Left colon (tissue), 2 donors: ENCODE measurements around the gene CCNB1IP1. TPM values are rescaled to one million over a fixed set of nuclear protein-coding genes. Genes with fewer than 3 reads are reported as not detected.
"Not testable (repeated sequence)": the region's sequence is repeated elsewhere in the genome, so short reads cannot be mapped to it uniquely, and the experiment has no call there.

ENCODE experiments used
- ATAC-seq: fragments of 200-7000 bp; cut with Tn5 transposase; one replicate; pipeline ENCODE4 v1.9.1; 2020; ENCODE audit warnings: mild to moderate bottlenecking, moderate library complexity
- DNase-seq, 2 donors: peaks; one replicate each; pipeline ENCODE4 v3.0.0-alpha.2; 2020
- intact Hi-C, 2 donors: fragments of 100-400 bp; cut with DNase I in 1 of 2; cut with micrococcal nuclease in 1 of 2; formaldehyde crosslinking; loops; one replicate each; pipeline versions ENCODE4 v1.11.2 to v1.14.0; 2022; cut with DNase I, micrococcal nuclease
- total RNA-seq, 2 donors: library from RNA; stranded (reverse); fragmentation: NEBNext Ultra II Directional; extraction: Animal tissue kit (Norgen Biotek cat#: 25700); gene quantifications; one replicate each; pipeline ENCODE4 v1.2.1, GENCODE V29; 2021
- donor health status: DM: no; HTN: no; CAD: no.
- donor health status: DM: yes; HTN: yes; CAD: no.

The CCNB1IP1 gene
- total RNA-seq, 2 donors from 2014 or later = 28.8 to 29.6 TPM

DNA sequence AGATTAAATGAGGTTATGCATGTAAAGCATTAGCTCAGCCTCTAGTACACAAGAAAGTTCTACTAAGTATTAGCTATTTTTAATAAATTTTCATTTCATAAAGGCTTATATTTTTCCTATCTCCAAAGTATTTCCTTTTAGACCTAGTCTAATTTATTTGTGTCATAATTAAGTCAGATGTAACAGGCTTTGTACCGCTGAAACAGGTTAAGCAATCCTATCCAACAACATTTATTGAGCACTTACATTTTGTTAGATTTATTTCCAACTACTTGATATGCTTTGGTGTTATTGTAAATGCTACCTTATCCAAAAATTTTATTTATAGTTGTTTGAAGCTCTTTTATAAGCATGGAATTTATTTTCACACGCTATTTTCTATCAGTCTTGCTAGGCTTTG is 8.6 kb upstream of the CCNB1IP1 start:
- DNase-seq (no peak), ATAC-seq (no peak)
- intact Hi-C loops = loop anchor here in 1 of 2 donors (5.0 to 10.0 kb wide), 2 partner anchors 113 to 341 kb away; partner anchors contain the start of genes APEX1, OSGEP and RNASE4

GRCh38 chr14:20341032-20341431 is 8.0 kb upstream of the CCNB1IP1 start:
- intact Hi-C loops = loop anchor here in 1 of 2 donors (5.0 to 10.0 kb wide), 2 partner anchors 114 to 341 kb away; partner anchors contain the start of genes APEX1, OSGEP and RNASE4
- not testable (repeated sequence) for ATAC-seq

DNA sequence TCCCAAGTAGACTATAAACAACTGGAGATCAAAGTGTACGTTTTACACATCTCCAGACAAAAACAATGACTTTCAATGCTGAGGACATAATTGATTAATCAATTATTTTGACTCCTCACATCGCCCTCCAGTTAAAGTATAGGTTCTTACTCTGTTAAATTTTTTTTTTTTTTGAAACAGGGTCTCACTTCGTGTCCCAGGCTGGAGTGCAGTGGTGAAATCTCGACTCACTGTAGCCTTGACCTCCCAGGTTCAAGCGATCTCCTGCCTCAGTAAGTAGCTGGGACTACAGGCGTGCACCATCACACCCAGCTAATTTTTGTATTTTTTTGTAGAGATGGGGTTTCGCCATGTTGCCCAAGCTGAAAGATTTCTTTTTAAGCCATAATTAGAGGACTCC is 938 bp upstream of the CCNB1IP1 start:
- intact Hi-C loops = no loop called here
- ATAC-seq = no peak
- no peak for DNase-seq

More at GRCh38 chr14:20341032-20341431, 8.0 kb upstream of the CCNB1IP1 start:
- DNase-seq = not testable (repeated sequence)

GRCh38 chr14:20333494-20333841 is 389 bp upstream of the CCNB1IP1 start:
- DNase-seq = no peak
- intact Hi-C loops = no loop called here
- no peak for ATAC-seq

- intact Hi-C loops = no loop called here
- DNase-seq (peak in 1 of 2 donors; percentile 28), ATAC-seq (peak; percentile 70)
Observed at GRCh38 chr14:20332431-20332787, 670 bp downstream of the CCNB1IP1 start.

GRCh38 chr14:20331053-20331613 is 1.9 kb downstream of the CCNB1IP1 start:
- DNase-seq (no peak), ATAC-seq (no peak)
- intact Hi-C loops = no loop called here

GRCh38 chr14:20329355-20329754 is 3.7 kb downstream of the CCNB1IP1 start:
- intact Hi-C loops = loop anchor here in 1 of 2 donors (5.0 kb wide), 1 partner anchor 278 kb away; no protein-coding TSS in a partner anchor
- ATAC-seq = no peak
- no peak for DNase-seq

GRCh38 chr14:20328705-20329104 is 4.4 kb downstream of the CCNB1IP1 start:
- DNase-seq (no peak), ATAC-seq (no peak)
- intact Hi-C loops = loop anchor here in 1 of 2 donors (5.0 kb wide), 1 partner anchor 279 kb away; no protein-coding TSS in a partner anchor

DNA sequence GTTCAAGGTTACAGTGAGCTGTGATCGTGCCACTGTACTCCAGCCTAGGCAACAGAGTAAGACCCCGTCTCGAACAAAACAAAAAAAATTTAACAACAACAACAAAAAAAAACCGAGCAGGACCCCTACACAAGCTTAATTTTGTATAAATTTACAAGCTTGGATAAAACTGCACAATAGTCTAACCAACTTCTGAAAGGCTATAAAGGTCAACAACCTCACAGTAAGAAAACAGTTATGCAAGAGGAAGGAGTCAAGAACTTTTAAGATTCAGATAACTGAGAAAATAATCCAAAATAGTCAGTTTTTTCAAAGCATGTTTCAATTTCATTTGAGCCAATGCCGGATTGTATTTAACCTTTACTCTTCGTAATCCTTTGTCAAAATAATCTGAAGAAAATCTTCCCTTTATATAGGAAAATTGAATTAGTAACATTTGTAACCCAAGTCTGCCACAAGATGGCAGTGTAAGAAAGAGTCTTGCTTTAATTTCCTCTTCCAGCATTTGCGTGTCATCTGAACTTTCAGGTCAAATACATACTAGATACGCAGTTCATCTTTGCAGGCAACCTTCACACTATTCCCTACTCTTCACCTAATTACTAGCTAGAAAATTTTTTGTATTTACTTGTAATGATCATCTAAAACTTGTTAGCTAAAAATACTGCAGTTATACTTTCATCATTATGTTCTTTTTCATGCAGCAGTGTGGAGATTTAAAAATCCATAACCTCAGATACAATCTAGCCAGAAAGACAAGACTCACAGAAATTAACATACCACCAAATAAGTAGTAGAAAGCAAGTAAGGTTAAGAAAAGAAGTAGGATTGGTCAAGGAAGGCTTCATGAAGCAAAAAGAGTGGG is 5.8 kb downstream of the CCNB1IP1 start:
- no peak for DNase-seq
- ATAC-seq = peak; percentile 65
- intact Hi-C loops = loop anchor here in 1 of 2 donors (5.0 kb wide), 1 partner anchor 280 kb away; no protein-coding TSS in a partner anchor

- no peak for DNase-seq
- no peak for ATAC-seq
- intact Hi-C loops = no loop called here
Observed at GRCh38 chr14:20317720-20318119, 15.4 kb downstream of the CCNB1IP1 start.

GRCh38 chr14:20314026-20314425 is 19.1 kb downstream of the CCNB1IP1 start:
- DNase-seq = no peak
- intact Hi-C loops = no loop called here
- no peak for ATAC-seq

GRCh38 chr14:20306079-20306423 is 27.0 kb downstream of the CCNB1IP1 start:
- DNase-seq (no peak), ATAC-seq (no peak)
- intact Hi-C loops = no loop called here

DNA sequence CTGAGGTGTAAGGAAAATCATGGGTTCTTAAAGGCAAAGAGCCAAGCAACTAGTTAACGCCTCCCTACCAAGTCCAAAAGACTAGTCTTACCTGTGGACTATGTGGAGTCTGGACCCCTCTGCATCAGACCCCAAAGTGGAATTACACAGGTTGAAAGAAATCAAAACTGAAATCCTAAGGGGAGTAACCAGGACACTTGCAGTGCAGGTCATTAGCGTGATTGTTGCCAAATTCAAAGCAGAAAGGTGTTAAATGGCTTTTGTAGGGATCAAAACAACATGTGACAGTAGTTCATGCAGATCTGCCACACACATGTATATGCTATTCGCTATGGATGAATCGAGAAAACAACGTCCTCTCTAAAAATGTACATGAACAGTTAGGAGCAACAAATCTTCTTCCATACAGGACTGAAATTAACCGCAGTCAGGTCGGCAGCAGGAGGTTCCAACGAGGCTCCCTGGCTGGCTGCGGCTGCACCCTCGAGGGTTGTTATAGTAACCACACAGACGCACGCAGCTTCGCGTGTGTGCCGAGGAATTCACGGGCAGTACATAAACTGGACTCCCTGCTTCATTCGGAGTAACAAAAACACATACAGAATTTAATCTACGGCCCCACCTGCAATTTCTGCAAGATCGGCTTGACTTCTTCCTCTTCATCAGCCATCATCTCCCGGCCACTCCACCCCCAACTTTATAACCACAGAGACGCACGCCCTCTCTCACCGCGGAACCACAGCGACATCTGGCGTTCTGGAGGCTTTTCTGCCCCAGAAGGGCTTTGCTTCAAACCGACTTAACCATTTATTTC is 27.6 kb downstream of the CCNB1IP1 start, which contains the start of gene TTC5:
Gene TTC5 (minus strand): TSS at position 687 of the 814 bp plus-strand sequence. CDS start 14 bp downstream, at position 673.
- intact Hi-C loops = no loop called here
- DNase-seq = peak; percentile 75 to 87

DNA sequence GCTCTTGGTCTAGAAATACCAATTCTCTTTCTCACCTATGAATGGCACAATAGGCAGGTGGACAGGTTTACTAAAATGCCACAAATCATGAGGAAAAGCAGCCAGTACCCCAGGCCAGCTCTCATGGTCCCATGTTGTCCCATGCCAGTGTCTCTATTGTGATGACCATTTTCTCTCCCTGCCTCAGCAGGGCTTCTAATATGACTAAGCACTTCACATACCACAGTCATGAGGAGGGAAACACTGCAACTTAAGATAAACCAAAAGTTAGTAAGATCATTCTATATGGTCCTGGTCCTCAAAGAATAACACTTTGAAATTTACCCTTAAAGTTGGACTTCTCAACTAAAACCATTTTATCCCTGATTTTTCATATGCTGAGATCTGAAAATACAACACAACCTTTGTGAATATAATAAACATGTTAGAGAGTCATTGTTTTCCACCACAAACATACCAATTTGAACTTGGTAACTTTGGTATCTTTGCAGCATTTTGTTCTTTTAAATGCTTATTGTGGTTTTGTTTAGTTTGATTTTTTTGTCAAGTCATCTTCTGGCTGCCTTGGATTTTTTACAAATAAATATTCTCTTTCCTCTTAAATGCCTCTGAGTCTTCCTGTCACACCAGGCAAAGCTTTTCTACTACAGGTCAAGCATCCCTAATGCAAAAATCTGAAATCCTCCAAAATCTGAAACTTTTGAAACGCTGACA is 30.9 kb downstream of the CCNB1IP1 start:
- ATAC-seq = no peak

More for the DNA sequence above, 27.6 kb downstream of the CCNB1IP1 start, which contains the start of gene TTC5:
- ATAC-seq = peak; percentile 97

DNA sequence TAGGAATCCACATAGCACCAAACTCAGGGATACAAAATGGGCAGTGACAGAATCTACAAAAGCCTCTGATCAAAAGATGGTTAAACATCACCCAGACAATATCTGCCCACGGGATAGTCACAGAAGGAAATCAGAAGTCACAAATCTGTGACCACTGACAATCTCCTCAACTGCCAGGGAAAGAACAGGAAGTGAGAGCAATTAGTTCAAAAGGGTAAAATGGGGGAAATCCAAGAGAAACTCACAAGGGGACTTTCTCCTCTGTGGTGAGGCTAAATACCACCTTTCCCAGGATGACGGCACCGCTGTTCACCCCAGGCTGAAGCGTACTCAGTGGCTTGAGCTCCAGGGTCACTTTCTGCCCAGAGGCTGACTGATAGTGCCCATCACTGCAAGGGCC is 38.0 kb downstream of the CCNB1IP1 start:
- ATAC-seq (no peak), DNase-seq (no peak)
- intact Hi-C loops = no loop called here

More for the DNA sequence above, 30.9 kb downstream of the CCNB1IP1 start:
- intact Hi-C loops = no loop called here
- no peak for DNase-seq

GRCh38 chr14:20294636-20295035 is 38.4 kb downstream of the CCNB1IP1 start:
- intact Hi-C loops = no loop called here
- DNase-seq (no peak), ATAC-seq (no peak)

- ATAC-seq, intact Hi-C loops, DNase-seq: not testable (repeated sequence)
Observed at GRCh38 chr14:20281998-20282397, 51.1 kb downstream of the CCNB1IP1 start.

DNA sequence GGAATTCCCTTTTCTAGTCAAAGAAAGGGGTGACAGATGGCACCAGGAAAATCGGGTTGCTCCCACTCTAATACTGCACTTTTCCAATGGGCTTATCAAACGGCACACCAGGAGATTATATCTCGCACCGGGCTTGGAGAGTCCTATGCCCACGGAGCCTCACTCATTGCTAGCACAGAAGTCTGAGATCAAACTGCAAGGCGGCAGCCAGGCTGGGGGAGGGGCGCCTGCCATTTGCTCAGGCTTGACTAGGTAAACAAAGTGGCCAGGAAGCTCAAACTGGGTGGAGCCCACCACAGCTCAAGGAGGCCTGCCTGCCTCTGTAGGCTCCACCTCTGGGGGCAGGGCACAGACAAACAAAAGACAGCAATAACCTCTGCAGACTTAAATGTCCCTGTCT is 52.8 kb downstream of the CCNB1IP1 start:
- ATAC-seq, intact Hi-C loops: not testable (repeated sequence)
- DNase-seq = peak in 1 of 2 donors; percentile 17
